Measurements from ENCODE around the gene LRP1B. TPM values are rescaled to one million over a fixed set of nuclear protein-coding genes. Genes with fewer than 3 reads are reported as not detected.

The LRP1B gene
- total and polyA plus RNA-seq, 2 donors (not counting 1 experiment from before 2014, with no cell fraction given): not detected

DNA sequence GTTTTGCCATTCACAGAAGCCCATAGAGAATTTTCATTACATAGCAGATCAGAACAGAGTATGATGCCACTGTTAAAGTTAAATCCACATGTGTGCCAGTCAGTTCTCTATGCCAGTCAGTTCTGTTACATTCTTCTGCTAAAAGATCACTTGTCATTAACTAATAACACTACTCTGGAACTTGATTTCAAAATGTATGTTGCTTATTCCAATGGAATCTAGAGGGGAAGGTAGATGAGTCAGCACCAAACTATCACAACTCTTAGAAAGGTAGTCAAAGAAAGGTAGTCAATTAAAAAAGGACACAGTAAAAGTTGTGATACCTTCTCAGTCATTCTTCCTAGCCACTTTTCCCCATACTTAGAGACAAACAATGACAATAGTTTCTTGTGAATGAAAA, 1214.4 kb downstream of the LRP1B start:
- H3K4me3 ChIP-seq (ENCODE audit: control extremely low read depth in 1 of 5, extremely low read depth in 1 of 5, insufficient read depth in 1 of 5, low read depth in 2 of 5, low read length in 4 of 5): no peak overlapping the region
- no peak overlapping the region for H3K9ac ChIP-seq (ENCODE audit: low read length)
- H3K27ac Mint-ChIP-seq: no peak overlapping the region
- H4K20me1 ChIP-seq (ENCODE audit: control insufficient read depth, insufficient read depth, low read length, poor library complexity, severe bottlenecking): no peaks in the 10 kb centered on the region
- DNase-seq (no peak), ATAC-seq (ENCODE audit: low read depth) (no peak)
- no peaks in the 10 kb centered on the region for H3K4me1 ChIP-seq (ENCODE audit: control insufficient read depth in 2 of 2, insufficient read depth in 2 of 2, low read length in 2 of 2)
- no peak overlapping the region for H3K27ac ChIP-seq (ENCODE audit: low read length in 2 of 2)
- intact Hi-C loops (cut with micrococcal nuclease): no loop called here
- no peaks in the 10 kb centered on the region for H3K79me2 ChIP-seq (ENCODE audit: control insufficient read depth, insufficient read depth, low read length)
- no peaks in the 10 kb centered on the region for H3K36me3 ChIP-seq (replicated peaks in 1 of 2; ENCODE audit: control extremely low read depth in 1 of 2, control insufficient read depth in 1 of 2, extremely low read depth in 1 of 2, insufficient read depth in 2 of 2, low read length in 1 of 2)
- ChIA-PET CTCF (no interaction called here), POLR2A (no interaction called here)
- H3K9me3 Mint-ChIP-seq (ENCODE audit: insufficient read depth): no peaks in the 10 kb centered on the region
- TF ChIP-seq, protein P1, sequence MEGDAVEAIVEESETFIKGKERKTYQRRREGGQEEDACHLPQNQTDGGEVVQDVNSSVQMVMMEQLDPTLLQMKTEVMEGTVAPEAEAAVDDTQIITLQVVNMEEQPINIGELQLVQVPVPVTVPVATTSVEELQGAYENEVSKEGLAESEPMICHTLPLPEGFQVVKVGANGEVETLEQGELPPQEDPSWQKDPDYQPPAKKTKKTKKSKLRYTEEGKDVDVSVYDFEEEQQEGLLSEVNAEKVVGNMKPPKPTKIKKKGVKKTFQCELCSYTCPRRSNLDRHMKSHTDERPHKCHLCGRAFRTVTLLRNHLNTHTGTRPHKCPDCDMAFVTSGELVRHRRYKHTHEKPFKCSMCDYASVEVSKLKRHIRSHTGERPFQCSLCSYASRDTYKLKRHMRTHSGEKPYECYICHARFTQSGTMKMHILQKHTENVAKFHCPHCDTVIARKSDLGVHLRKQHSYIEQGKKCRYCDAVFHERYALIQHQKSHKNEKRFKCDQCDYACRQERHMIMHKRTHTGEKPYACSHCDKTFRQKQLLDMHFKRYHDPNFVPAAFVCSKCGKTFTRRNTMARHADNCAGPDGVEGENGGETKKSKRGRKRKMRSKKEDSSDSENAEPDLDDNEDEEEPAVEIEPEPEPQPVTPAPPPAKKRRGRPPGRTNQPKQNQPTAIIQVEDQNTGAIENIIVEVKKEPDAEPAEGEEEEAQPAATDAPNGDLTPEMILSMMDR (IDR thresholded peaks at IDR 0.05): no peak
- no peak for TF ChIP-seq EZH2 (IDR thresholded peaks at IDR 0.05; ENCODE audit: borderline replicate concordance, insufficient read depth, low read depth, low read length, poor library complexity, severe bottlenecking)
- H3K27me3 ChIP-seq (replicated peaks in 1 of 4; ENCODE audit: control extremely low read depth in 1 of 4, control insufficient read depth in 3 of 4, insufficient read depth in 4 of 4, low read length in 3 of 4): no peaks in the 10 kb centered on the region
- H3K4me2 ChIP-seq (replicated peaks; ENCODE audit: low read depth, low read length, poor library complexity, severe bottlenecking): no peak overlapping the region
- H3K9me3 ChIP-seq (ENCODE audit: control extremely low read depth in 1 of 3, control insufficient read depth in 2 of 3, insufficient read depth in 1 of 3, low read length in 2 of 3): no peaks in the 10 kb centered on the region
- H3K27me3 Mint-ChIP-seq: no peaks in the 10 kb centered on the region
- no peak overlapping the region for H2AFZ ChIP-seq (ENCODE audit: insufficient read depth, low read depth, low read length, poor library complexity, severe bottlenecking)
- H3K4me1 Mint-ChIP-seq: no peaks in the 10 kb centered on the region
- H3K4me3 Mint-ChIP-seq: no peak overlapping the region

DNA sequence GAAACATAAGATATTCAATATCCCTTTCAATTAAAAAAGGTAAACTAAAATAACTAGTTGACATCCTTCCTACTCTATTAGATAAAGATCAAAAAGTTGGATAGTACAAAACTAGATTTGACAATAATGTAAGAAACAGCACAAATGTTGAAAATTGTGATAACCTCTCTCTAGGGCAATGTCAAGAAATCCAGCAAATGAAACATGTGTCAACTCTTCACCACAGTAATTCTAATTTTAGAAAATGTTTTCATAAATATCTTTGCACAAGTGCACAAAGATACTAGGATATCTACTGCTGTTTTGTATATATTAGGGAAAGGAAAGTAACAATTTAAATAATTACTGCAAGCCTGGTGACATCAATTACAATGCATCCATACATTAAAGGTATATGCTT, 1220.1 kb downstream of the LRP1B start:
- Mint-ChIP-seq H3K9me3 (ENCODE audit: insufficient read depth) (peaks cover 7% of the 10 kb centered on the region), H3K27ac (no peak overlapping the region), H3K4me1 (no peaks in the 10 kb centered on the region), H3K27me3 (no peaks in the 10 kb centered on the region), H3K4me3 (no peak overlapping the region)
- Histone ChIP-seq H3K27ac (ENCODE audit: low read length in 2 of 2) (no peak overlapping the region), H3K9me3 (ENCODE audit: control extremely low read depth in 1 of 3, control insufficient read depth in 2 of 3, insufficient read depth in 1 of 3, low read length in 2 of 3) (no peaks in the 10 kb centered on the region), H3K4me3 (ENCODE audit: control extremely low read depth in 1 of 5, extremely low read depth in 1 of 5, insufficient read depth in 1 of 5, low read depth in 2 of 5, low read length in 4 of 5) (no peak overlapping the region), H3K36me3 (replicated peaks in 1 of 2; ENCODE audit: control extremely low read depth in 1 of 2, control insufficient read depth in 1 of 2, extremely low read depth in 1 of 2, insufficient read depth in 2 of 2, low read length in 1 of 2) (no peaks in the 10 kb centered on the region), H3K4me2 (replicated peaks; ENCODE audit: low read depth, low read length, poor library complexity, severe bottlenecking) (no peak overlapping the region), H3K9ac (ENCODE audit: low read length) (no peak overlapping the region), H4K20me1 (ENCODE audit: control insufficient read depth, insufficient read depth, low read length, poor library complexity, severe bottlenecking) (no peaks in the 10 kb centered on the region), H3K79me2 (ENCODE audit: control insufficient read depth, insufficient read depth, low read length) (no peaks in the 10 kb centered on the region), H2AFZ (ENCODE audit: insufficient read depth, low read depth, low read length, poor library complexity, severe bottlenecking) (no peak overlapping the region), H3K27me3 (replicated peaks in 1 of 4; ENCODE audit: control extremely low read depth in 1 of 4, control insufficient read depth in 3 of 4, insufficient read depth in 4 of 4, low read length in 3 of 4) (no peaks in the 10 kb centered on the region), H3K4me1 (ENCODE audit: control insufficient read depth in 2 of 2, insufficient read depth in 2 of 2, low read length in 2 of 2) (no peaks in the 10 kb centered on the region)
- intact Hi-C loops (cut with micrococcal nuclease): no loop called here
- ATAC-seq (ENCODE audit: low read depth) (no peak), DNase-seq (no peak)
- CTCF ChIA-PET: no interaction called here
- TF ChIP-seq, protein P1 (IDR thresholded peaks at IDR 0.05): no peak
- no peak for TF ChIP-seq EZH2 (IDR thresholded peaks at IDR 0.05; ENCODE audit: borderline replicate concordance, insufficient read depth, low read depth, low read length, poor library complexity, severe bottlenecking)
- POLR2A ChIA-PET: no interaction called here
